ENCODE results near the gene KCNJ16. TPM values are rescaled to one million over a fixed set of nuclear protein-coding genes. Genes with fewer than 3 reads are reported as not detected.

The KCNJ16 gene
- total and polyA plus RNA-seq, 4 donors = 0.31 to 3.3 (median 0.67) TPM

- Histone ChIP-seq H3K27ac (ENCODE audit: low read depth in 1 of 2, low read length in 2 of 2) (no peak overlapping the region), H3K9ac (ENCODE audit: low read depth in 1 of 2, low read length in 2 of 2) (no peak overlapping the region), H3K9me3 (ENCODE audit: control insufficient read depth in 4 of 4, low read length in 3 of 4) (no peaks in the 10 kb centered on the region), H3K4me1 (ENCODE audit: control insufficient read depth in 4 of 4, insufficient read depth in 4 of 4, low read length in 3 of 4) (no peaks in the 10 kb centered on the region), H3K4me3 (ENCODE audit: low read depth in 1 of 3, low read length in 3 of 3) (no peak overlapping the region), H3K27me3 (ENCODE audit: control insufficient read depth in 4 of 4, insufficient read depth in 4 of 4, low read length in 3 of 4) (no peaks in the 10 kb centered on the region), H3K36me3 (ENCODE audit: control insufficient read depth in 4 of 4, insufficient read depth in 3 of 4, low read depth in 1 of 4, low read length in 3 of 4) (no peaks in the 10 kb centered on the region)
- TF ChIP-seq RAD21 (IDR thresholded peaks at IDR 0.05) = no peak
- peak; percentile 31 for TF ChIP-seq NR2F2 (IDR thresholded peaks at IDR 0.05)
- DNase-seq (ENCODE audit: low spot score) = no peak
- WGBS = 36% methylated on average over 13 of the region's 13 CpGs
These were observed 21.5 kb upstream of the KCNJ16 start for GRCh38 chr17:70053241-70054234.

GRCh38 chr17:70055000-70055399 lies 20.0 kb upstream of the KCNJ16 start:
- no peaks in the 10 kb centered on the region for H3K36me3 ChIP-seq (ENCODE audit: control insufficient read depth in 4 of 4, insufficient read depth in 3 of 4, low read depth in 1 of 4, low read length in 3 of 4)
- no peaks in the 10 kb centered on the region for H3K4me1 ChIP-seq (ENCODE audit: control insufficient read depth in 4 of 4, insufficient read depth in 4 of 4, low read length in 3 of 4)
- no peak for DNase-seq (ENCODE audit: low spot score)
- H3K9ac ChIP-seq (ENCODE audit: low read depth in 1 of 2, low read length in 2 of 2) = no peak overlapping the region
- H3K27me3 ChIP-seq (ENCODE audit: control insufficient read depth in 4 of 4, insufficient read depth in 4 of 4, low read length in 3 of 4) = no peaks in the 10 kb centered on the region
- WGBS = 59% methylated on average over 4 of the region's 4 CpGs
- H3K4me3 ChIP-seq (ENCODE audit: low read depth in 1 of 3, low read length in 3 of 3) = no peak overlapping the region
- H3K9me3 ChIP-seq (ENCODE audit: control insufficient read depth in 4 of 4, low read length in 3 of 4) = no peaks in the 10 kb centered on the region
- no peak overlapping the region for H3K27ac ChIP-seq (ENCODE audit: low read depth in 1 of 2, low read length in 2 of 2)
- TF ChIP-seq RXRA (IDR thresholded peaks at IDR 0.05) = no peak
- no peak for TF ChIP-seq HNF4G (IDR thresholded peaks at IDR 0.05)
- no peak for TF ChIP-seq GABPA (IDR thresholded peaks at IDR 0.05 in 1 of 2, conservative IDR thresholded peaks at IDR 0.05 in 1 of 2)
- no peak for TF ChIP-seq CTCF (IDR thresholded peaks at IDR 0.05; ENCODE audit: low read depth, low read length, missing input control)
- no peak for TF ChIP-seq HNF4A (conservative IDR thresholded peaks at IDR 0.05)
- no peak for TF ChIP-seq ZBTB33 (IDR thresholded peaks at IDR 0.05)
- TF ChIP-seq RAD21 (IDR thresholded peaks at IDR 0.05) = no peak

- Histone ChIP-seq H3K4me3 (ENCODE audit: low read depth in 1 of 3, low read length in 3 of 3) (no peak overlapping the region), H3K9ac (ENCODE audit: low read depth in 1 of 2, low read length in 2 of 2) (no peak overlapping the region), H3K4me1 (ENCODE audit: control insufficient read depth in 4 of 4, insufficient read depth in 4 of 4, low read length in 3 of 4) (no peaks in the 10 kb centered on the region), H3K9me3 (ENCODE audit: control insufficient read depth in 4 of 4, low read length in 3 of 4) (no peaks in the 10 kb centered on the region), H3K36me3 (ENCODE audit: control insufficient read depth in 4 of 4, insufficient read depth in 3 of 4, low read depth in 1 of 4, low read length in 3 of 4) (no peaks in the 10 kb centered on the region), H3K27me3 (ENCODE audit: control insufficient read depth in 4 of 4, insufficient read depth in 4 of 4, low read length in 3 of 4) (no peaks in the 10 kb centered on the region), H3K27ac (ENCODE audit: low read depth in 1 of 2, low read length in 2 of 2) (no peak overlapping the region)
- 62% methylated on average over 4 of the region's 4 CpGs for WGBS
- DNase-seq (ENCODE audit: low spot score) = no peak
- TF ChIP-seq EGR1 (IDR thresholded peaks at IDR 0.05; ENCODE audit: low read depth in 2 of 2) (no peak), FOXA1 (IDR thresholded peaks at IDR 0.05) (no peak), MAX (IDR thresholded peaks at IDR 0.05) (no peak), NR2F2 (IDR thresholded peaks at IDR 0.05) (no peak), HNF4G (IDR thresholded peaks at IDR 0.05) (no peak), ZBTB33 (IDR thresholded peaks at IDR 0.05) (no peak), YY1 (IDR thresholded peaks at IDR 0.05) (no peak), TAF1 (conservative IDR thresholded peaks at IDR 0.05) (no peak), RXRA (IDR thresholded peaks at IDR 0.05) (no peak), RAD21 (IDR thresholded peaks at IDR 0.05) (no peak), ATF3 (IDR thresholded peaks at IDR 0.05) (no peak), CTCF (IDR thresholded peaks at IDR 0.05; ENCODE audit: low read depth, low read length, missing input control) (no peak), GABPA (IDR thresholded peaks at IDR 0.05 in 1 of 2, conservative IDR thresholded peaks at IDR 0.05 in 1 of 2) (no peak)
These were observed 16.0 kb upstream of the KCNJ16 start for GRCh38 chr17:70059071-70059470.
